Calu3 (cell line): Measurements from ENCODE around the gene ERVH48-1. TPM values are rescaled to one million over a fixed set of nuclear protein-coding genes. Genes with fewer than 3 reads are reported as not detected.
"Not testable (repeated sequence)": the region's sequence is repeated elsewhere in the genome, so short reads cannot be mapped to it uniquely, and the experiment has no call there.

Experiments used
- BruUV-seq: library from RNA; stranded (reverse); fragments of 400-500 nt; replicated peaks from 2 replicates; lab custom pipeline; 2021; lab: Mats Ljungman, UMichigan
- CTCF ChIA-PET: fragments of 300-600 bp; sonication (Branson Sonifier 250); formaldehyde crosslinking; loops from one replicate; lab custom pipeline; 2022; ENCODE audit warnings: antibody characterized with exemption; lab: Charles Lee
- DNase-seq: peaks from one replicate; pipeline ENCODE4 v3.0.0; 2022
- H3K27ac Mint-ChIP-seq: one replicate; pipeline ENCODE4 v1.8.0; 2022; ENCODE audit warnings: mixed read lengths; ENCODE audit not compliant: unreplicated experiment
- H3K27me3 Mint-ChIP-seq: one replicate; pipeline ENCODE4 v1.8.0; 2022; ENCODE audit warnings: mixed read lengths; ENCODE audit not compliant: unreplicated experiment
- H3K36me3 Mint-ChIP-seq: one replicate; pipeline ENCODE4 v1.8.0; 2022; ENCODE audit warnings: mild to moderate bottlenecking, moderate library complexity, mixed read lengths; ENCODE audit not compliant: insufficient read depth, unreplicated experiment
- H3K4me1 Mint-ChIP-seq: one replicate; pipeline ENCODE4 v1.8.0; 2022; ENCODE audit warnings: mild to moderate bottlenecking, low read depth, mixed read lengths; ENCODE audit not compliant: unreplicated experiment
- H3K4me3 Mint-ChIP-seq: one replicate; pipeline ENCODE4 v1.8.0; 2022; ENCODE audit warnings: mild to moderate bottlenecking, low read depth, moderate library complexity, mixed read lengths; ENCODE audit not compliant: unreplicated experiment
- H3K9me3 Mint-ChIP-seq: one replicate; pipeline ENCODE4 v1.8.0; 2022; ENCODE audit warnings: low read depth, mixed read lengths; ENCODE audit not compliant: unreplicated experiment
- intact Hi-C: fragments of 100-400 bp; cut with micrococcal nuclease; formaldehyde crosslinking; loops from one replicate; pipeline ENCODE4 v1.10.0; 2022; ENCODE audit not compliant: unreplicated experiment
- total RNA-seq: library from RNA; stranded (reverse); gene quantifications from 2 replicates; pipeline ENCODE4 v1.2.3, GENCODE V29; 2022
- TF ChIP-seq, protein P1 (sequence below): fragments of 200-600 bp; IDR thresholded peaks from one replicate; pipeline ENCODE4 v1.8.0; 2022; ENCODE audit warnings: antibody characterized with exemption; ENCODE audit not compliant: unreplicated experiment

ERVH48-1 gene
- total RNA-seq, 1 experiment from 2014 or later = not detected

DNA sequence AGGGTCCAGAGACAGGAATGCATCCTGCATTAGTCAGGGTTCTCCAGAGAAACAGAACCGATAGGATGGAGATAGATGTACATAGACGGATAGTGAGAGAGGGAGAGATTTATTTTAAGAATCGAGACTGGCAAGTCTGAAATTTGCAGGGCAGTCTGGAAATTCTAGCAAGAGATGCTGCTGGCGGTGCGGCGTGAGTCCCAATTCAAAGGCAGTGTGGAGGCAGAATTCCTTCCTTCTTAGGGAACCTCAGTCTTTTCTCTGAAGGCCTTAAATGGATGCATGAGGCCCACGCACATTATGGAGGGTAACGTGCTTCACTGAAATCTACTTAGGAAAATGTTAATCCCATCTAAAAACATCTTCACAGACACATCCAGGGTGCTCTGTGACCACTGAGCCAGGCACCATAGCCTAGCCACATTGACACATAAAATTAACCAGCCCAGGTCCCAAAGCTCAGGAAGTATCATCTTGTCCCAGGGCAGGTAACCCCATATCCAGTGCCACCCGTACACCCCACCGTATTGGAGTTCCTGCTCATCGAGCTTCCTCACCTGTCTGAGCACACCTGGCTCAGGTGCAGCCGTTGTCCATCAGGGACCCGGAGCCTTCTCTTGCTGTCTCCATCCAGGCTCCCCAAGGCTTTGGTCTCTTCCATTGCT lies 39.2 kb upstream of the ERVH48-1 start:
- no peak overlapping the region for H3K27ac Mint-ChIP-seq
- DNase-seq = no peak
- H3K9me3 Mint-ChIP-seq = no peaks in the 10 kb centered on the region
- H3K27me3 Mint-ChIP-seq = no peaks in the 10 kb centered on the region
- no peaks in the 10 kb centered on the region for H3K36me3 Mint-ChIP-seq
- intact Hi-C loops = no loop called here
- TF ChIP-seq, protein P1, sequence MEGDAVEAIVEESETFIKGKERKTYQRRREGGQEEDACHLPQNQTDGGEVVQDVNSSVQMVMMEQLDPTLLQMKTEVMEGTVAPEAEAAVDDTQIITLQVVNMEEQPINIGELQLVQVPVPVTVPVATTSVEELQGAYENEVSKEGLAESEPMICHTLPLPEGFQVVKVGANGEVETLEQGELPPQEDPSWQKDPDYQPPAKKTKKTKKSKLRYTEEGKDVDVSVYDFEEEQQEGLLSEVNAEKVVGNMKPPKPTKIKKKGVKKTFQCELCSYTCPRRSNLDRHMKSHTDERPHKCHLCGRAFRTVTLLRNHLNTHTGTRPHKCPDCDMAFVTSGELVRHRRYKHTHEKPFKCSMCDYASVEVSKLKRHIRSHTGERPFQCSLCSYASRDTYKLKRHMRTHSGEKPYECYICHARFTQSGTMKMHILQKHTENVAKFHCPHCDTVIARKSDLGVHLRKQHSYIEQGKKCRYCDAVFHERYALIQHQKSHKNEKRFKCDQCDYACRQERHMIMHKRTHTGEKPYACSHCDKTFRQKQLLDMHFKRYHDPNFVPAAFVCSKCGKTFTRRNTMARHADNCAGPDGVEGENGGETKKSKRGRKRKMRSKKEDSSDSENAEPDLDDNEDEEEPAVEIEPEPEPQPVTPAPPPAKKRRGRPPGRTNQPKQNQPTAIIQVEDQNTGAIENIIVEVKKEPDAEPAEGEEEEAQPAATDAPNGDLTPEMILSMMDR = no peak
- no TSS peak for BruUV-seq
- H3K4me3 Mint-ChIP-seq = no peak overlapping the region
- CTCF ChIA-PET = no interaction called here
- no peaks in the 10 kb centered on the region for H3K4me1 Mint-ChIP-seq

DNA sequence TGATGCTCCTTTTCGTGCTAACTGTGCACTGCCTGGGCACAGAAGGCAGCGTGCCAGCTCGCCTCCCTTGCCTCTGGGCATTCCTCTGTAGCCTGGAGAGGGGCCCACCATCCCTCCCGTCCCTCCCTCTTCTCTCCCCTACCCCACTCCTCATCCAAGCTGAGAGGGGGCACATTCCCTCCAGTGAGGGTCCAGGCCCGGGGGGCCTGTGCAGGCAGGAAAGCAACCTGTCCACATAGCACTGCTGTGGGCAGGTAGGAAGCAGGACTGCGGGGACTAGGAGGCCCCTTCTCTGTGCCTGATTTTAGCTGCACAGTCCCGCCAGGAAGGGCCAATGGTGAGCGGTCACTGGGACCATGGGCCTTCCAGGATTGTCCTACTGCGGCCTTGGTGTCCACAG lies 38.7 kb upstream of the ERVH48-1 start:
- CTCF ChIA-PET = no interaction called here
- Mint-ChIP-seq H3K4me1 (no peaks in the 10 kb centered on the region), H3K27ac (no peak overlapping the region), H3K4me3 (no peak overlapping the region), H3K9me3 (no peaks in the 10 kb centered on the region), H3K27me3 (no peaks in the 10 kb centered on the region), H3K36me3 (no peaks in the 10 kb centered on the region)
- TF ChIP-seq, protein P1 = no peak
- intact Hi-C loops = no loop called here
- DNase-seq = no peak
- BruUV-seq = no TSS peak

DNA sequence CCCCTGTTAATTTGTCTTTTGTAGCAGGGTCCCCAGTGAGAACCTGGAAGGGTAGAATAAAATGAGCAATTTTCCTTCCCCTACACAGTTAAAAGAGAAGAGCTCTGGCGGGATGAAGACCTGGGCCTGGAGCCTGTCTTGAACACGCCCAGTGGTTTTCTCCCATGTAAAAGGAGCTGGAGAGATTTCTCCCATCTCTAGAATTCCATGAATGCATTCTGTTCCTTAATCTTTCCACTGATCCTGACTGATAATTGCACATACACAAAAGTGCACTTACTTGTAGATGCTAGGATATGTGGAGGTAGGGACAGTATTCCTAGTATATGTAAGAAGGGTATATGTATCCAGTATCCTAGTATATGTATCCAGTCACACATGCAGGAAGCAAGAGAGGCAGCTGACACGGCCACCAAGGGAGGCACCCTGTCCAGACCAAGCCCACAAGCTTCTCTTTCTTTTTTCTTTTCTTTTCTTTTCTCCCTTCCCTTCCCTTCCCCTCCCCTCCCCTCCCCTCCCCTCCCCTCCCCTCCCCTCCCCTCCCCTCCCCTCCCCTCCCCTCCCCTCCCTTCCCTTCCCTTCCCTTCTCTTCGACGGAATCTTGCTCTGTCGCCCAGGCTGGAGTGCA lies 37.1 kb upstream of the ERVH48-1 start:
- intact Hi-C loops = no loop called here
- Mint-ChIP-seq H3K27ac (no peak overlapping the region), H3K9me3 (no peaks in the 10 kb centered on the region), H3K36me3 (no peaks in the 10 kb centered on the region), H3K27me3 (no peaks in the 10 kb centered on the region), H3K4me3 (no peak overlapping the region), H3K4me1 (no peaks in the 10 kb centered on the region)
- no peak for DNase-seq
- CTCF ChIA-PET = interaction anchor here (0.7 kb wide), 1 partner anchor 18 kb away, joined by 3 read pairs; no protein-coding TSS in a partner anchor
- BruUV-seq = no TSS peak
- TF ChIP-seq, protein P1 = no peak

DNA sequence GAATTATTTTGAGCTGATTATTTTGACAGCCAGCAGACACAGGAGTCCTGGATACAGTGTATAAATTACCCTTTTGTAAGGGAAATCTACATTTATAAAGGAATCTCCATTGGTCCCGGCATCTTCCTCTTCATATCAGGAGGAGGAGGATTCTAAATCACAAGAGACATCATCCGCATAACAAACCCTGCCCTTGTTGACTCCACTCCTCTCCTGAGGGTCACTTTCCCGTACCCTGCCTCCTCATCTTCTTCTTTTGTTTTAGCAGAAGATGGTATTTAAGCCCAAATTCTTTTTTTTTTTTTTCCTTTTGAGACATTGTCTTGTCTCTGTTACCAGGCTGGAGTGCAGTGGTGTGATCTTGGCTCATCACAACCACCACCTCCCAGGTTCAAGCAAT lies 34.3 kb upstream of the ERVH48-1 start:
- Mint-ChIP-seq H3K9me3 (no peaks in the 10 kb centered on the region), H3K4me1 (peaks cover 6% of the 10 kb centered on the region), H3K36me3 (peaks cover 8% of the 10 kb centered on the region), H3K27ac (no peak overlapping the region), H3K4me3 (no peak overlapping the region), H3K27me3 (no peaks in the 10 kb centered on the region)
- no peak for DNase-seq
- no TSS peak for BruUV-seq
- CTCF ChIA-PET = no interaction called here
- TF ChIP-seq, protein P1 = no peak
- intact Hi-C loops = loop anchor here (5.0 kb wide), 1 partner anchor 52 kb away; no protein-coding TSS in a partner anchor

DNA sequence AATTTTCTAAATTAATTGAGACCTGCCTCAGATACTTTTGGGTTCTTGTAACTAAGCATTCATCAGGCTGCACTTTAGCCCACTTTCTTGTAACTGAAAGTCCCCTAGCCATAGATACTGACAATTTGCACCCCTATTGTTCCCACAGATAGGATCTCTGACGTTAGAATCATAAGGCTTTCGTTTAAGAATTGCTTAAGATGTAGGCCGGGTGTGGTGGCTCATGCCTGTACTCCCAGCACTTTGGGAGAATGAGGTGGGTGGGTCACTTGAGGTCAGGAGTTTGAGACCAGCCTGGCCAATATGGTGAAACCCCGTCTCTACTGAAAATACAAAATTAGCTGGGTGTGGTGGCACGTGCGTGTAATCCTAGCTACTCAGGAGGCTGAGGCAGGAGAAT lies 32.7 kb upstream of the ERVH48-1 start:
- H3K27me3 Mint-ChIP-seq, DNase-seq, H3K9me3 Mint-ChIP-seq, H3K4me1 Mint-ChIP-seq, H3K4me3 Mint-ChIP-seq, H3K36me3 Mint-ChIP-seq, CTCF ChIA-PET, H3K27ac Mint-ChIP-seq, BruUV-seq: not testable (repeated sequence)
- intact Hi-C loops = loop anchor here (5.0 kb wide), 1 partner anchor 51 kb away; no protein-coding TSS in a partner anchor
